ENCODE data around the gene ATP6AP1. TPM values are rescaled to one million over a fixed set of nuclear protein-coding genes. Genes with fewer than 3 reads are reported as not detected.

The ATP6AP1 gene
- total and polyA plus RNA-seq, 2 of the 13 experiments (the other 11 are each of a cell fraction or from before 2014, with no cell fraction given), result 56.7 to 110 TPM

DNA sequence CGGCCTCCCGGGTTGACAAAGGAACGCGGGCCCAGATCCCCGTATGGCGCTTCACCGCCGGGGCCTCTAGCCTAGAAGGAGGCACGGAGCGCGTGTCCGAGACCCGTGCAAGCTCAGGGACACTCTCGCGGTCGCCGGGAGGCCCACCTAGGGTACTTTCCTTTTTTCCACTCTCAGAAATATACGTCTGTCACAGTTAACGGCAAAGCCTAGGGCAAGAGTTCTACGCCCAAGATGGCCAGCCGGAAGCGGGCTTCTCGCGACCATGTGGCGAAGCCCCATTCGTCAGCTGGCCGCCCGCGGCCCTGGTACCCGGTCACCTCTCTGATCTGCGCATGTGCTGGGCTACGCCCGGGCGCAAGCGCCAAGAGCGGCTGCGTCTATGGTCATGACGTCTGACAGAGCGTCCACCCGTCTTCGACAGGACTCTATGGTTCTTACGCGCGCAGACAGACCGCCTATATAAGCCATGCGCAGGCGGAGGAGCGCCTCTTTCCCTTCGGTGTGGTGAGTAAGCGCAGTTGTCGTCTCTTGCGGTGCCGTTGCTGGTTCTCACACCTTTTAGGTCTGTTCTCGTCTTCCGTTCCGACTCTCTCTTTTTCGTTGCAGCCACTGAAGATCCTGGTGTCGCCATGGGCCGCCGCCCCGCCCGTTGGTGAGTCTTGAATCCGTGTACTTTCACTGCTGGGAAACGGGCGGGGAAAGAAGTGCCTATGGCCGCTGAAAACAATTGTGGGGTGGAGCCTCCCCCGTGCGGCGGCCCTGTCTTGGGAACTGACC, 30.4 kb upstream of the ATP6AP1 start, which contains the start of gene RPL10 (continued):
- TF ChIP-seq MXD4 (CRISPR knock-in tag; IDR thresholded peaks at IDR 0.05), result 0 out of 2 replicates have a peak, but pooled peaks have one; percentile 6

DNA sequence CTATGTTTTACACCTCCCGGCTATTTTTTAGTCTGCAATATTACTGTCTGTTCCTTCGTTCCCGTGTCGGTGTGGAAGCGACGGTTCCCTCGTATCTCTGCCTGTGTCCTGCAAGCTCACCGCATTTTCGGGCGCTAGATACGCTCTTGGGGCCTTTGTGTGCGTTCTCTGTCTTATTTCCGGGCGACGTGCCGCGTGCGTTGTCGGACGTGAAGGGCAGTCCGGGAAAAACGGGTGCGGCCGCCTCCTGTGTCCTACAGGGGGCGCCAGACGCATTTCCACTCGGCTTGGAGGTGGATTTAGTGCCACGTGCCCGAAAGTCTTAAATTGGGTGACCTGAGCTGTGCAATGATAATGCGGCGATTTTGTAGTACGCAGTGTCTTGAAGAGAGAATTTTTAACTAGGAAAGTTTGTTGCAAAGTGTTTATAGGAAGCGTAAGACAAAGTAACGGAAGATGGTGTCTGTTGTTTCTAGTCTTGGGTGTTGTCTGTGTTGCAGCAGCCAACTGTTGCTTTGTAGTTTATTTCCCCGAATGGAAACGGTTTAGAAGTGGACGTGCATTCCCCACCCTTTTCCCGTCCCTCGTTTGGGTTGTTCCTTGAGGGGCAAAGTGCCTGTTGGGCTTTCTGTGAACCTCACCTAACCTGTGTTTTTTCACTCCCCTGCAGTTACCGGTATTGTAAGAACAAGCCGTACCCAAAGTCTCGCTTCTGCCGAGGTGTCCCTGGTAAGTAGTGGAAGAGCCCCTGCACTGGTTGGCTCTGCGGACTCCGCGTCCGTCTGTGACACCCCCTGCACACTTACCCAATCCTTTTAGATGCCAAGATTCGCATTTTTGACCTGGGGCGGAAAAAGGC, 29.6 kb upstream of the ATP6AP1 start:
- ChIA-PET CTCF (ENCODE audit: low intra/inter-chr PET ratio, low total read pairs) (no interaction called here), POLR2A (interaction anchor here (1.0 to 6.3 kb wide), 13 partner anchors 11 to 143 kb away, joined by 3 to 75 read pairs (median 8); partner anchors contain the start of genes ATP6AP1, DNASE1L1, FLNA and LAGE3)
- Histone ChIP-seq H3K4me2 (ENCODE audit: low read depth, low read length) (peak overlapping the region; percentile 97), H3K36me3 (replicated peaks in 1 of 2; ENCODE audit: control insufficient read depth in 1 of 2, insufficient read depth in 2 of 2, low read length in 2 of 2) (peaks cover 6 to 22% of the 10 kb centered on the region in 2 experiments; a peak in 4 of 5 replicates), H3K9ac (ENCODE audit: insufficient read depth, low read depth, low read length) (peak overlapping the region; percentile 97), H3K27ac (ENCODE audit: extremely low read length, insufficient read depth, low read length) (peak overlapping the region; percentile 98), H4K20me1 (ENCODE audit: insufficient read depth, low read length) (peaks cover 21% of the 10 kb centered on the region; the same call in 1 of the 2 replicates), H3K4me3 (replicated peaks in 1 of 3; ENCODE audit: insufficient read depth in 1 of 3, low read depth in 2 of 3, low read length in 3 of 3) (peak overlapping the region; percentile 73 to 85 (median 85)), H3K4me1 (ENCODE audit: insufficient read depth, low read length) (peaks cover 32% of the 10 kb centered on the region), H3K79me2 (ENCODE audit: insufficient read depth, low read length) (peaks cover 21% of the 10 kb centered on the region), H3K27me3 (ENCODE audit: control insufficient read depth in 1 of 2, insufficient read depth in 2 of 2, low read length in 2 of 2) (no peaks in the 10 kb centered on the region; a peak in 1 of 5 replicates), H3K9me3 (ENCODE audit: low read length) (no peaks in the 10 kb centered on the region), H2AFZ (ENCODE audit: low read length) (no peak overlapping the region)
- TSS peak; percentile 85 for BruUV-seq (replicated peaks)
- DNase-seq (ENCODE audit: low spot score) (peak; percentile 70), FAIRE-seq (peak; percentile 60), ATAC-seq (0 out of 3 replicates have a peak, but pooled peaks have one; percentile 2)
- intact Hi-C loops (cut with micrococcal nuclease; ENCODE audit: unreplicated experiment) (no loop called here), in situ Hi-C loops (cut with HindIII; ENCODE audit: extremely low pct_ligation_motif_present, low pct_unique_long_range_greater_than_20kb) (no loop called here)
- 1% methylated on average over 16 of the region's 49 CpGs for WGBS (ENCODE audit: low lambda C conversion rate)
- TF ChIP-seq ZSCAN30 (CRISPR knock-in tag; IDR thresholded peaks at IDR 0.05) (peak; percentile 62; the same call in 1 of the 2 replicates), HBP1 (CRISPR knock-in tag; IDR thresholded peaks at IDR 0.05; ENCODE audit: low read depth) (no peak), MXI1 (IDR thresholded peaks at IDR 0.05; ENCODE audit: borderline replicate concordance, low read depth, low read length) (peak; percentile 72; the same call in 1 of the 3 replicates), MED1 (CRISPR knock-in tag; IDR thresholded peaks at IDR 0.05) (no peak; the same call in 1 of the 2 replicates), ZNF552 (CRISPR knock-in tag; IDR thresholded peaks at IDR 0.05; ENCODE audit: borderline replicate concordance) (0 out of 2 replicates have a peak, but pooled peaks have one; percentile 1), ZNF713 (CRISPR knock-in tag; IDR thresholded peaks at IDR 0.05) (no peak), NCOA1 (CRISPR knock-in tag; IDR thresholded peaks at IDR 0.05) (no peak), BORCS8-MEF2B (CRISPR knock-in tag; IDR thresholded peaks at IDR 0.05) (no peak), ZNF501 (CRISPR knock-in tag; IDR thresholded peaks at IDR 0.05) (0 out of 2 replicates have a peak, but pooled peaks have one; percentile 19), ADNP (CRISPR knock-in tag; IDR thresholded peaks at IDR 0.05) (no peak), GMEB1 (CRISPR knock-in tag; IDR thresholded peaks at IDR 0.05; ENCODE audit: borderline replicate concordance) (0 out of 2 replicates have a peak, but pooled peaks have one; percentile 25), ZNF343 (CRISPR knock-in tag; IDR thresholded peaks at IDR 0.05) (0 out of 2 replicates have a peak, but pooled peaks have one; percentile 25), SYNCRIP (IDR thresholded peaks at IDR 0.05; ENCODE audit: insufficient read depth, low read depth, low read length) (no peak), HOXA3 (CRISPR knock-in tag; IDR thresholded peaks at IDR 0.05) (no peak), HOXA9 (CRISPR knock-in tag; IDR thresholded peaks at IDR 0.05; ENCODE audit: borderline replicate concordance) (0 out of 2 replicates have a peak, but pooled peaks have one; percentile 5), ZNF430 (CRISPR knock-in tag; IDR thresholded peaks at IDR 0.05) (peak; percentile 64; the same call in 1 of the 2 replicates)
